SKM-1 treated with dmso at 0.1 percent for 144 hours (cell line): ENCODE results near the gene GMPR2.

ENCODE experiments used
- DNase-seq: peaks from one replicate; lab custom pipeline; 2025; ENCODE audit not compliant: unreplicated experiment; lab: John Stamatoyannopoulos, UW

GMPR2 gene

GRCh38 chr14:24283796-24284460, 51.2 kb downstream of the GMPR2 start:
- DNase-seq, result no peak

- DNase-seq, result no peak
Measured at GRCh38 chr14:24284501-24285035, 51.8 kb downstream of the GMPR2 start.

GRCh38 chr14:24285351-24285750, 52.6 kb downstream of the GMPR2 start:
- no peak for DNase-seq

- no peak for DNase-seq
Measured at GRCh38 chr14:24286996-24287395, 54.3 kb downstream of the GMPR2 start.
